Body of pancreas (tissue), 4 donors: ENCODE measurements around the gene SFN.

Experiments used
- CTCF ChIP-seq, 7 experiments: fragments of 450-650 bp in 4 of 7; fragments of 200-600 bp in 3 of 7; sonication (generic) in 3 of 7; IDR thresholded peaks; one replicate each; pipeline ENCODE4 v1.5.1; 2016 to 2019; ENCODE audit warnings: antibody characterized with exemption in 7 of 7
- POLR2A ChIP-seq, 3 donors: fragments of 450-650 bp; IDR thresholded peaks; one replicate each; pipeline ENCODE4 v1.6.1; 2016; ENCODE audit warnings: antibody characterized with exemption in 3 of 3, mild to moderate bottlenecking in 2 of 3

DNA sequence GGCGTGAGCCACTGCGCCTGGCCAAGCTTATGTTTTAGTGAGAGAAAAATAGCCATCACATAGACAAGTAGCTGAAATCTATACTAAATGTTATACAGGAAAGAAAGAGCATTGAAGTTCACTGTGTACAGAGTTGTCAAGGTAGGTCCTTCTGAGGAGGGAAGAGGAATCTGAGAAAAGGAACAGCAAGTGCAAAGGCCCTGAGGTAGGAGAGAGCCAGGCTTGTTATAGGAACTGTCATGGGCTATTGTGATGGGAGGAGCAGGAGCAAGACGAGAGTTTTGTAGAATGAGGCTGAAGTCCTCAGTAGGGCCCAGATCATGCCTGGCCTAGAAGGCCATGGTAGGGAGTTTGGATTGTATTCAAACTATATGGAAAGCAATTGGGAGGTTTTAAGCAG, 31.9 kb upstream of the SFN start:
- no peak for TF ChIP-seq POLR2A (IDR thresholded peaks at IDR 0.05)
- no peak for TF ChIP-seq CTCF (IDR thresholded peaks at IDR 0.05)
